GM12878 (cell line): ENCODE results near the gene ADD1. TPM values are rescaled to one million over a fixed set of nuclear protein-coding genes. Genes with fewer than 3 reads are reported as not detected.
A peak's percentile ranks its signal among the peaks of the same experiment; 100 is the strongest.

Experiments used
- ATAC-seq: fragments of 200-7000 bp; cut with Tn5 transposase; 3 replicates; pipeline ENCODE4 v1.9.1; 2020; ENCODE audit warnings: mild to moderate bottlenecking, moderate library complexity
- BruUV-seq: library from RNA; stranded (reverse); fragments of 400-500 nt; replicated peaks from 2 replicates; lab custom pipeline; 2021; lab: Mats Ljungman, UMichigan
- CTCF ChIA-PET: fragments of 300-600 bp; sonication (Branson Sonifier 250); formaldehyde crosslinking; extraction: SDS; loops from one replicate; lab custom pipeline; 2021; ENCODE audit warnings: inconsistent platforms; lab: Yijun Ruan, JAX
- POLR2A ChIA-PET: fragments of 350-600 bp; formaldehyde crosslinking; extraction: SDS; loops from one replicate; lab custom pipeline; 2021; ENCODE audit warnings: inconsistent platforms; lab: Charles Lee
- RAD21 ChIA-PET: fragments of 300-600 bp; sonication (Branson Sonifier 250); formaldehyde crosslinking; loops from one replicate; lab custom pipeline; 2023; ENCODE audit warnings: antibody characterized with exemption; ENCODE audit not compliant: unreplicated experiment; lab: Charles Lee
- SMC1A ChIA-PET: fragments of 300-600 bp; sonication (Branson Sonifier 250); formaldehyde crosslinking; loops from one replicate; lab custom pipeline; 2023; ENCODE audit not compliant: unreplicated experiment, uncharacterized antibody; lab: Charles Lee
- DNase-seq: peaks from one replicate; pipeline ENCODE4 v3.0.0-alpha.2; 2011; ENCODE audit warnings: low read depth, low spot score
- FAIRE-seq: peaks from 3 replicates; lab custom pipeline; 2011; peaks lifted over from hg19 to GRCh38; lab: Jason Lieb, UNC
- H2AFZ ChIP-seq: 2 replicates; pipeline ENCODE4 v1.6.0; 2011; ENCODE audit warnings: low read depth, low read length, control low read depth; ENCODE audit not compliant: control insufficient read depth
- H3K27ac ChIP-seq: 2 replicates; pipeline ENCODE4 v1.5.1; 2011; ENCODE audit warnings: control low read depth; ENCODE audit not compliant: control insufficient read depth, insufficient read depth
- H3K27me3 ChIP-seq, 2 experiments: replicated peaks in 1 of 2; 2 replicates each; pipeline versions ENCODE4 v1.6.0 to v1.6.1; 2011; ENCODE audit warnings: low read length in 1 of 2; ENCODE audit not compliant: control insufficient read depth in 2 of 2, insufficient read depth in 2 of 2
- H3K36me3 ChIP-seq, 2 experiments: 2 replicates each; pipeline ENCODE4 v1.5.1; 2011; ENCODE audit warnings: low read length in 1 of 2; ENCODE audit not compliant: control insufficient read depth in 2 of 2, insufficient read depth in 2 of 2
- H3K4me1 ChIP-seq: 2 replicates; pipeline ENCODE4 v1.6.1; 2011; ENCODE audit warnings: mild to moderate bottlenecking, low read length, moderate library complexity, mixed read lengths; ENCODE audit not compliant: control insufficient read depth, insufficient read depth
- H3K4me2 ChIP-seq: 2 replicates; pipeline ENCODE4 v1.6.0; 2011; ENCODE audit warnings: control low read depth; ENCODE audit not compliant: control insufficient read depth, insufficient read depth
- H3K4me3 ChIP-seq: fragments of 200-600 bp; sonication (generic); 2 replicates; pipeline ENCODE4 v1.5.1; 2016
- H3K79me2 ChIP-seq: 2 replicates; pipeline ENCODE4 v1.6.0; 2011; ENCODE audit warnings: low read length; ENCODE audit not compliant: control insufficient read depth, insufficient read depth
- H3K9ac ChIP-seq: 2 replicates; pipeline ENCODE4 v1.8.0; 2011; ENCODE audit warnings: low read length, control low read depth, mixed read lengths; ENCODE audit not compliant: control insufficient read depth, insufficient read depth
- H3K9me3 ChIP-seq: replicated peaks from 3 replicates; pipeline ENCODE4 v1.5.1; 2011; ENCODE audit warnings: mild to moderate bottlenecking, low read length; ENCODE audit not compliant: control insufficient read depth, insufficient read depth
- H4K20me1 ChIP-seq: 2 replicates; pipeline ENCODE4 v1.6.0; 2011; ENCODE audit not compliant: control insufficient read depth, insufficient read depth
- CBX3 ChIP-seq: fragments of 200-600 bp; sonication (generic); IDR thresholded peaks from 2 replicates; pipeline ENCODE4 v1.6.1; 2016; ENCODE audit warnings: low read depth, borderline replicate concordance
- CREM ChIP-seq: IDR thresholded peaks from 2 replicates; pipeline ENCODE4 v1.6.1; 2014; ENCODE audit warnings: antibody characterized with exemption, low read depth
- ESRRA ChIP-seq: IDR thresholded peaks from 2 replicates; pipeline ENCODE4 v1.6.1; 2012; ENCODE audit warnings: mild to moderate bottlenecking, low read length, improper control_type of control experiment
- GABPA ChIP-seq: IDR thresholded peaks from 2 replicates; pipeline ENCODE4 v1.6.1; 2014; ENCODE audit warnings: antibody characterized with exemption, low read depth, mild to moderate bottlenecking, inconsistent platforms
- HCFC1 ChIP-seq: fragments of 150-350 bp; IDR thresholded peaks from 2 replicates; pipeline ENCODE4 v1.6.1; 2014; ENCODE audit warnings: low read length
- IRF5 ChIP-seq: fragments of 450-650 bp; IDR thresholded peaks from 2 replicates; pipeline ENCODE4 v1.6.1; 2017; ENCODE audit warnings: borderline replicate concordance
- LARP7 ChIP-seq: fragments of 450-650 bp; IDR thresholded peaks from 2 replicates; pipeline ENCODE4 v1.6.1; 2017; ENCODE audit warnings: mild to moderate bottlenecking
- NFXL1 ChIP-seq: fragments of 450-650 bp; IDR thresholded peaks from 2 replicates; pipeline ENCODE4 v1.6.1; 2017; ENCODE audit warnings: antibody characterized with exemption, mild to moderate bottlenecking, borderline replicate concordance
- NFYA ChIP-seq: IDR thresholded peaks from 2 replicates; pipeline ENCODE4 v1.6.1; 2011; ENCODE audit warnings: low read depth, mild to moderate bottlenecking, low read length, improper control_type of control experiment, borderline replicate concordance
- RBBP5 ChIP-seq: fragments of 200-600 bp; sonication (generic); conservative IDR thresholded peaks from 2 replicates; pipeline ENCODE4 v1.6.1; 2016
- TCF12 ChIP-seq: IDR thresholded peaks from 2 replicates; pipeline ENCODE4 v1.6.1; 2011; ENCODE audit warnings: low read depth, mild to moderate bottlenecking, low read length
- ZBTB33 ChIP-seq: fragments of 450-650 bp; IDR thresholded peaks from 2 replicates; pipeline ENCODE4 v1.6.1; 2017; ENCODE audit warnings: mild to moderate bottlenecking
- ZNF207 ChIP-seq: fragments of 450-650 bp; IDR thresholded peaks from 2 replicates; pipeline ENCODE4 v1.6.1; 2014; ENCODE audit warnings: antibody characterized with exemption, mild to moderate bottlenecking, borderline replicate concordance
- ZNF217 ChIP-seq: fragments of 450-650 bp; IDR thresholded peaks from 2 replicates; pipeline ENCODE4 v1.6.1; 2017; ENCODE audit warnings: antibody characterized with exemption, mild to moderate bottlenecking
- ZNF274 ChIP-seq: IDR thresholded peaks from one replicate; pipeline ENCODE4 v1.8.0; 2011; ENCODE audit not compliant: insufficient read length, insufficient read depth
- WGBS: methylation state at CpG from one replicate; pipeline ENCODE4 v1.1.6; 2016; ENCODE audit warnings: low lambda C conversion rate; ENCODE audit not compliant: insufficient replicate concordance, insufficient coverage; ENCODE audit errors: missing lambda C conversion rate; 5-methylcytosine and 5-hydroxymethylcytosine counted together
- in situ Hi-C: fragments of 300-500 bp; cut with MboI; formaldehyde crosslinking; loops from 9 replicates; pipeline ENCODE4 v1.14.3; 2018; ENCODE audit warnings: mixed read lengths
- intact Hi-C: fragments of 100-400 bp; cut with micrococcal nuclease; formaldehyde crosslinking; loops from one replicate; pipeline ENCODE4 v1.14.2; 2022; ENCODE audit not compliant: unreplicated experiment
- polyA plus RNA-seq, 11 experiments: library from polyadenylated mRNA; depleted of rRNA in 4 of 11; unstranded in 6 of 11; stranded (reverse) in 5 of 11; fragments of >200 nt; fragmentation: Nextera tagmentation in 4 of 11; fragmentation: Illumina TruSeq in 1 of 11; extraction: Ambion mirVana in 4 of 11; extraction: Trizol in 1 of 11; gene quantifications; 1 replicate in 1 of 11; 2 replicates in 10 of 11; pipeline versions ENCODE4 v1.2.1 to v1.2.3, GENCODE V29; 2011 to 2016; ENCODE audit warnings: inconsistent platforms in 2 of 11, missing spikeins in 2 of 11, low read depth in 1 of 11
- total RNA-seq, 4 experiments: library from RNA; depleted of rRNA in 3 of 4; stranded (reverse); fragments of >200 nt in 3 of 4; fragmentation: Illumina TruSeq in 1 of 4; extraction: Trizol in 1 of 4; gene quantifications; 2 replicates each; pipeline versions ENCODE4 v1.2.1 to v1.2.3, GENCODE V29; 2013 to 2021
- TF ChIP-seq, protein P1 (sequence below): fragments of 150-350 bp; IDR thresholded peaks from 2 replicates; pipeline ENCODE4 v1.6.1; 2016; ENCODE audit warnings: low read depth, low read length

Gene ADD1
- total and polyA plus RNA-seq, 10 of the 15 experiments (the other 5 are each of a cell fraction or from before 2014, with no cell fraction given) = 21.6 to 182 (median 105) TPM

DNA sequence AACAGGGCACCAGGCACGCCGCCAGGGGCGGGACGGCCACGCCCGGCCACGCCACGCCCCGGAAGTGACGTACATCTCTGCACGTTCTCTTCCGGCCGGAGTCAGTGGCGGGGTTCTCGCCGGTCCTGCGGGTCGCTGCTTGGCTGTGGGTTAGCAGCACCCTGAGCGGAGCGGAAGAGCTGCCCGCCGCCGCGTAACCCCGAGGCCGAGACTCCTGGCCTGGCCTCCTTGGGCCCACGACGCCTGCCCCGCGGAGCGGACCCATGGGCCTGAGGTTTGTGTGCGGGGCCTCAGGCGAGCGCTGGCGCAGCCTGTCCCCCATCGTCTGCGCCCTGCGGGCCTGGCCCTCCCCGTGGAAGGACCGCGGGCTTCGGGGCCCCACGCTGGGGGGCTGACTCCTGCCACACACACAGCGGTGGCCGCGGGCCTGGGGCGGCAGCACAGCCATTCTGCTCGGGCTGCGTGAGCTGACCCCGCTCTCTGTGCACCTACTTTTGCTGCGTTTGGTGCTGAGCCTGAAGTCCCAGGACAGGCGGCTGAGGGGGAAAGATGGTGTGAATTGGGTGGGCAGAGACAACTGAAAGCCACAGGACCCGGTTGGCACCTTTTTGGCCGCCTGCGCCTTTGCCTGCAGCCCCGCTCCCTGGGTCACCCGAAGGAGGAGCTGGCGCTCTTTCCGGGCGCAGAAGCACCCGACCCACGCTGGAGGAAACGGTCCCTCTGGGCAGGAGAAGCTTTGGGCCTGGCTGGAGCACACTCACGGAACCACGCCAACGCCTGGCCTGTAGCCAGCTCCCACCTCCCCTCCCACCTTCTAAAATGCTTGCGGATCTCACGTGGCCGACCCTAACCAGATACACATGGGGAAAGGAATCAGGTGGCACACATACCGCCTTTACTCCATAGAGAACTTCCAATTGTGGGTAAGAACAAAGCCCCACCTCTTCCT is 91.4 kb downstream of the ADD1 start:
- H3K79me2 ChIP-seq = peaks cover 47% of the 10 kb centered on the region
- CTCF ChIA-PET = interaction anchor here (0.6 to 5.2 kb wide), 13 partner anchors 17 to 262 kb away, joined by 3 to 62 read pairs (median 5); partner anchors contain the start of genes GRK4 and NOP14
- RAD21 ChIA-PET = interaction anchor here (0.6 to 3.7 kb wide), 15 partner anchors 14 to 466 kb away, joined by 3 to 52 read pairs (median 4); partner anchors contain the start of genes GRK4, NOP14 and RNF4
- peaks cover 42% of the 10 kb centered on the region for H3K4me1 ChIP-seq
- H4K20me1 ChIP-seq = no peaks in the 10 kb centered on the region
- POLR2A ChIA-PET = interaction anchor here (0.6 to 3.3 kb wide), 19 partner anchors 12 to 189 kb away, joined by 3 to 22 read pairs (median 4); partner anchors contain the start of genes GRK4, HTT and NOP14
- BruUV-seq = TSS peak; percentile 75
- peak; percentile 80 for DNase-seq
- H3K9me3 ChIP-seq = no peaks in the 10 kb centered on the region; the same call in 2 of the 3 replicates
- H3K9ac ChIP-seq = peak overlapping the region; percentile 89
- WGBS = under 1% methylated on average over 70 of the region's 70 CpGs
- peak; percentile 48 for ATAC-seq
- peak overlapping the region; percentile 97 for H3K4me3 ChIP-seq
- peak overlapping the region; percentile 63 for H3K4me2 ChIP-seq
- peaks cover 14 to 21% of the 10 kb centered on the region in 2 experiments for H3K36me3 ChIP-seq
- in situ Hi-C loops (loop anchor here (25.0 kb wide), 1 partner anchor 173 kb away; the partner anchor contains the start of gene TNIP2), intact Hi-C loops (loop anchor here (5.0 kb wide), 2 partner anchors 83 to 173 kb away; no protein-coding TSS in a partner anchor)
- FAIRE-seq = peak; percentile 18
- peak overlapping the region; percentile 74 for H3K27ac ChIP-seq
- SMC1A ChIA-PET = interaction anchor here (0.7 to 5.4 kb wide), 17 partner anchors 10 to 450 kb away, joined by 3 to 65 read pairs (median 4); partner anchors contain the start of genes GRK4 and NOP14
- no peaks in the 10 kb centered on the region for H3K27me3 ChIP-seq
- H2AFZ ChIP-seq = peak overlapping the region; percentile 39
- peak; percentile 50; the same call in 1 of the 2 replicates for TF ChIP-seq HCFC1
- TF ChIP-seq LARP7 = peak; percentile 95
- no peak; the same call in 1 of the 2 replicates for TF ChIP-seq ZNF207
- TF ChIP-seq ESRRA = 0 out of 2 replicates have a peak, but pooled peaks have one; percentile 4
- peak; percentile 53; the same call in 1 of the 2 replicates for TF ChIP-seq TCF12
- no peak for TF ChIP-seq IRF5
- TF ChIP-seq CBX3 = no peak
- no peak for TF ChIP-seq NFYA
- TF ChIP-seq, protein P1, sequence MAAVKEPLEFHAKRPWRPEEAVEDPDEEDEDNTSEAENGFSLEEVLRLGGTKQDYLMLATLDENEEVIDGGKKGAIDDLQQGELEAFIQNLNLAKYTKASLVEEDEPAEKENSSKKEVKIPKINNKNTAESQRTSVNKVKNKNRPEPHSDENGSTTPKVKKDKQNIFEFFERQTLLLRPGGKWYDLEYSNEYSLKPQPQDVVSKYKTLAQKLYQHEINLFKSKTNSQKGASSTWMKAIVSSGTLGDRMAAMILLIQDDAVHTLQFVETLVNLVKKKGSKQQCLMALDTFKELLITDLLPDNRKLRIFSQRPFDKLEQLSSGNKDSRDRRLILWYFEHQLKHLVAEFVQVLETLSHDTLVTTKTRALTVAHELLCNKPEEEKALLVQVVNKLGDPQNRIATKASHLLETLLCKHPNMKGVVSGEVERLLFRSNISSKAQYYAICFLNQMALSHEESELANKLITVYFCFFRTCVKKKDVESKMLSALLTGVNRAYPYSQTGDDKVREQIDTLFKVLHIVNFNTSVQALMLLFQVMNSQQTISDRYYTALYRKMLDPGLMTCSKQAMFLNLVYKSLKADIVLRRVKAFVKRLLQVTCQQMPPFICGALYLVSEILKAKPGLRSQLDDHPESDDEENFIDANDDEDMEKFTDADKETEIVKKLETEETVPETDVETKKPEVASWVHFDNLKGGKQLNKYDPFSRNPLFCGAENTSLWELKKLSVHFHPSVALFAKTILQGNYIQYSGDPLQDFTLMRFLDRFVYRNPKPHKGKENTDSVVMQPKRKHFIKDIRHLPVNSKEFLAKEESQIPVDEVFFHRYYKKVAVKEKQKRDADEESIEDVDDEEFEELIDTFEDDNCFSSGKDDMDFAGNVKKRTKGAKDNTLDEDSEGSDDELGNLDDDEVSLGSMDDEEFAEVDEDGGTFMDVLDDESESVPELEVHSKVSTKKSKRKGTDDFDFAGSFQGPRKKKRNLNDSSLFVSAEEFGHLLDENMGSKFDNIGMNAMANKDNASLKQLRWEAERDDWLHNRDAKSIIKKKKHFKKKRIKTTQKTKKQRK = no peak
- TF ChIP-seq ZNF217 = no peak
- no peak for TF ChIP-seq NFXL1
- TF ChIP-seq CREM = peak; percentile 90
- TF ChIP-seq ZBTB33 = no peak
- no peak for TF ChIP-seq GABPA
- TF ChIP-seq ZNF274 = no peak
- TF ChIP-seq RBBP5 = no peak
